RWPE1 (cell line): ENCODE measurements around the gene SREBF1.

Experiments used
- CTCF ChIA-PET: fragments of 350-600 bp; sonication (Branson Sonifier 250); formaldehyde crosslinking; extraction: SDS; loops from one replicate; lab custom pipeline; 2021; lab: Yijun Ruan, JAX
- POLR2A ChIA-PET: fragments of 400-600 bp; formaldehyde crosslinking; extraction: SDS; loops from one replicate; lab custom pipeline; 2020; ENCODE audit warnings: antibody characterized with exemption; ENCODE audit not compliant: low non-redundant PET; lab: Yijun Ruan, JAX
- DNase-seq: peaks from one replicate; pipeline ENCODE4 v3.0.0; 2012; ENCODE audit warnings: low spot score
- H3K27ac ChIP-seq: fragments of 450-650 bp; 2 replicates; pipeline ENCODE4 v1.5.1; 2017
- TF ChIP-seq, protein P1 (sequence below): fragments of 450-650 bp; conservative IDR thresholded peaks from 2 replicates; pipeline ENCODE4 v1.5.1; 2017; ENCODE audit warnings: low read depth, mild to moderate bottlenecking

SREBF1 gene

DNA sequence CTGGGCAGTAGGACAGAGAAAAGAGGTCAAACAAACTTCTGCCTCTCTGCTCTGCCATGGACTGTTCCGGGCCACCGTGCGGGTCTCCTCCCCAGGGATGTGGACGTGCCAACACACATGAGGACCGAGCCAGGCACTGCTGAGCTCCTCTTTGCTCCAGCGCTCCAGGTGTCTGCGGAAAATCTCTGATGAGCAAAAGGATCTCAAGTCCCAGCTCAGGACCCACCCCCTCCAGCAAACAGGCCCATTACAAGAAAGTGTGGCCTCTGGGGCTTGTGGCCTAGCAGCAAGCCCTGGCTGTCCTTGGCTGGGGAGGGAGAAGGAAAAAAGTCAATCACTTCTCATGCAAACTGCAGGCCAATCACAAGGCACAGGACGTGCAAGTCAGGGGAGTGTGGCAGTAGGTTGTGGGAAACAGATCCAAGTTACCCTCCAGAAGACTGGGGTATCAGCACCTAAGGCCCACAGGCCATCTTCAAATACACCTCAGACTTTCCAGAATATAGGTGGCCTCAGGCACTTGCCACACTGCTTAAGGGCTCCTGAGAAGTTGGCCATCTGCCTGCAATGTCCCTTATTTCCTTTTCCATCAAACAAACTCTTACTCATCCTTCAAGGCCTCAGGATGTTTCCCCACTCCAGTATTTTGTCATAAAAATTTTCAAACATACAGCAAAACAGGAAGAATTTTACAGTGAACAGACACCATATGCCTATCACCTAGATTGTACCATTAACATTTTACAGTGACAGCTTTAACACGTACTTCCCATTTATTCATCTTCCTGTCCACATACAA is 36.0 kb upstream of the SREBF1 start:
- ChIA-PET POLR2A (no interaction called here), CTCF (interaction anchor here (0.5 to 0.7 kb wide), 2 partner anchors 13 to 61 kb away, joined by 3 to 4 read pairs; no protein-coding TSS in a partner anchor)
- TF ChIP-seq, protein P1, sequence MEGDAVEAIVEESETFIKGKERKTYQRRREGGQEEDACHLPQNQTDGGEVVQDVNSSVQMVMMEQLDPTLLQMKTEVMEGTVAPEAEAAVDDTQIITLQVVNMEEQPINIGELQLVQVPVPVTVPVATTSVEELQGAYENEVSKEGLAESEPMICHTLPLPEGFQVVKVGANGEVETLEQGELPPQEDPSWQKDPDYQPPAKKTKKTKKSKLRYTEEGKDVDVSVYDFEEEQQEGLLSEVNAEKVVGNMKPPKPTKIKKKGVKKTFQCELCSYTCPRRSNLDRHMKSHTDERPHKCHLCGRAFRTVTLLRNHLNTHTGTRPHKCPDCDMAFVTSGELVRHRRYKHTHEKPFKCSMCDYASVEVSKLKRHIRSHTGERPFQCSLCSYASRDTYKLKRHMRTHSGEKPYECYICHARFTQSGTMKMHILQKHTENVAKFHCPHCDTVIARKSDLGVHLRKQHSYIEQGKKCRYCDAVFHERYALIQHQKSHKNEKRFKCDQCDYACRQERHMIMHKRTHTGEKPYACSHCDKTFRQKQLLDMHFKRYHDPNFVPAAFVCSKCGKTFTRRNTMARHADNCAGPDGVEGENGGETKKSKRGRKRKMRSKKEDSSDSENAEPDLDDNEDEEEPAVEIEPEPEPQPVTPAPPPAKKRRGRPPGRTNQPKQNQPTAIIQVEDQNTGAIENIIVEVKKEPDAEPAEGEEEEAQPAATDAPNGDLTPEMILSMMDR: no peak
- no peak for DNase-seq
- 0 out of 2 replicates have a peak overlapping the region, but pooled peaks have one; percentile 16 for H3K27ac ChIP-seq

- ChIA-PET POLR2A (no interaction called here), CTCF (no interaction called here)
- DNase-seq: no peak
- TF ChIP-seq, protein P1: no peak
- H3K27ac ChIP-seq: no peak overlapping the region
Measured at GRCh38 chr17:17871913-17872312, 35.1 kb upstream of the SREBF1 start.

GRCh38 chr17:17870247-17870646 is 33.5 kb upstream of the SREBF1 start:
- ChIA-PET POLR2A (no interaction called here), CTCF (interaction anchor here (0.9 kb wide), 1 partner anchor 10 kb away, joined by 3 read pairs; no protein-coding TSS in a partner anchor)
- no peak overlapping the region for H3K27ac ChIP-seq
- DNase-seq: no peak
- TF ChIP-seq, protein P1: no peak

- H3K27ac ChIP-seq: no peak overlapping the region
- CTCF ChIA-PET: interaction anchor here (0.6 kb wide), 1 partner anchor 48 kb away, joined by 3 read pairs; no protein-coding TSS in a partner anchor
- POLR2A ChIA-PET: no interaction called here
- TF ChIP-seq, protein P1: no peak
- DNase-seq: no peak
Measured at GRCh38 chr17:17868641-17869522, 32.1 kb upstream of the SREBF1 start.

DNA sequence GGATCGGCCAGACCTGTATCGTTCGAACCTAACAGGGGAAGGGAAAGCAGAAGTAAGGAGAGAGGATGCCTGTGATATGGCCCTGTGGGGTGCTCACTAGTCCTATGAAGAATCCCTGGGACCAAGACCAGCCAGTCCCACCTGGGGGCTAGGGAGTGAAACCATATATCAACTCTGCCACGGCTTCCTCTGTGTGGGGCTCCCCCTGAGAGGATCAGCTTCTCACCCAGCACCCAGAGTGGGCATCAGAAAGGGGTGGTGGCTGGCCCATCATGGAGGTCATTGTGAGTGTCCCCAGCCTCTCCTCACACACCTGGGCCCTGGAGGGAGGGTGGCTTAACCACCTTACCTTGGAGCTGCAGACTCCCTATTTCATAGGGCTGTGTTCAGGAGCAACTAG is 30.1 kb upstream of the SREBF1 start:
- ChIA-PET POLR2A (no interaction called here), CTCF (interaction anchor here (0.9 kb wide), 1 partner anchor 46 kb away, joined by 3 read pairs; no protein-coding TSS in a partner anchor)
- peak overlapping the region; percentile 28; the same call in 1 of the 2 replicates for H3K27ac ChIP-seq
- DNase-seq: no peak
- TF ChIP-seq, protein P1: no peak

DNA sequence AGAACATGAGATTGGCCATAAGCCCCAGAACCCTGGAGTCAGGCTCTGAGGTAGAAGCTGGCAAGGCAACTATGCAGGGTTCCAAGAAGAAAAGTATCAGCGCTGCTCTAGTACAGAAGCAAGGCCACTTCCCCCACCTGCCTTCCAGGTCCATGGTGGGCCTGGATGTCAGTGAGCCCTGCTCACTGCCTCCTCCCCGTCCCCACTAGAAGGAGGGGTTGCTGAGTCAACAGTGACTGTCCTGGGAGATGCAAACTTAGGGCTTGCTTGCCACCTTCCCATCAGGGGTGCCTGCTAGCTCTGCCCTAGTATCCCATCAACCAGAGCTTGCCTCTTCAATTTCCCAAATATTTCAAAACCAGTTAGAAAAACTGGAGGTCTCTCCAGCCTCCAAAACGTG is 29.6 kb upstream of the SREBF1 start:
- DNase-seq: no peak
- TF ChIP-seq, protein P1: no peak
- ChIA-PET CTCF (interaction anchor here (0.9 kb wide), 1 partner anchor 45 kb away, joined by 3 read pairs; no protein-coding TSS in a partner anchor), POLR2A (no interaction called here)
- H3K27ac ChIP-seq: peak overlapping the region; percentile 28
